CMK (cell line): ENCODE measurements around the gene TTLL5.

ENCODE experiments used
- DNase-seq: peaks from one replicate; pipeline ENCODE4 v3.0.0-alpha.2; 2010; ENCODE audit warnings: low read depth

TTLL5 gene

GRCh38 chr14:75970989-75971388 lies 309.9 kb downstream of the TTLL5 start:
- no peak for DNase-seq

- DNase-seq = no peak
Measured at GRCh38 chr14:75971509-75971908, 310.5 kb downstream of the TTLL5 start.

GRCh38 chr14:75972801-75973421 lies 311.9 kb downstream of the TTLL5 start:
- no peak for DNase-seq

GRCh38 chr14:75976826-75977581 lies 316.0 kb downstream of the TTLL5 start:
- no peak for DNase-seq

GRCh38 chr14:75977582-75977943 lies 316.5 kb downstream of the TTLL5 start:
- no peak for DNase-seq

GRCh38 chr14:75978249-75978731 lies 317.2 kb downstream of the TTLL5 start:
- no peak for DNase-seq

- no peak for DNase-seq
Measured at GRCh38 chr14:75979071-75979571, 318.1 kb downstream of the TTLL5 start.

- no peak for DNase-seq
Measured at GRCh38 chr14:75979648-75980565, 318.9 kb downstream of the TTLL5 start.

- DNase-seq = no peak
Measured at GRCh38 chr14:75980856-75981255, 319.8 kb downstream of the TTLL5 start.

- no peak for DNase-seq
Measured at GRCh38 chr14:75981426-75982265, 320.6 kb downstream of the TTLL5 start, which contains the start of gene TGFB3. TGFB3 (minus strand) TSS chr14:75981995; CDS start chr14:75980893, 1,102 bp downstream.

- DNase-seq = no peak
Measured at GRCh38 chr14:75982266-75983018, 321.4 kb downstream of the TTLL5 start.

- no peak for DNase-seq
Measured at GRCh38 chr14:75983019-75983358, 321.9 kb downstream of the TTLL5 start.

GRCh38 chr14:75984674-75985073 lies 323.6 kb downstream of the TTLL5 start:
- no peak for DNase-seq

GRCh38 chr14:75985618-75986438 lies 324.8 kb downstream of the TTLL5 start, which contains the start of gene IFT43:
IFT43 (plus strand) TSS chr14:75985763; CDS start chr14:75985787, 24 bp downstream.
- DNase-seq = no peak

- DNase-seq = no peak
Measured at GRCh38 chr14:75986439-75986765, 325.4 kb downstream of the TTLL5 start.

GRCh38 chr14:75987201-75987970 lies 326.3 kb downstream of the TTLL5 start:
- no peak for DNase-seq

GRCh38 chr14:75989134-75989533 lies 328.1 kb downstream of the TTLL5 start:
- DNase-seq = no peak

- DNase-seq = no peak
Measured at GRCh38 chr14:75990297-75990696, 329.3 kb downstream of the TTLL5 start.

- DNase-seq = no peak
Measured at GRCh38 chr14:75991753-75992152, 330.7 kb downstream of the TTLL5 start.
